HEK293 (cell line): Measurements from ENCODE around the gene GCK.

ENCODE experiments used
- CTCF ChIP-seq: fragments of 450-650 bp; formaldehyde crosslinking; IDR thresholded peaks from 2 replicates; pipeline ENCODE4 v1.5.1; 2016; ENCODE audit warnings: missing biosample characterization, missing genetic modification characterization
- GLIS2 ChIP-seq: fragments of 450-650 bp; formaldehyde crosslinking; IDR thresholded peaks from 2 replicates; pipeline ENCODE4 v1.5.1; 2016; ENCODE audit warnings: missing biosample characterization, missing genetic modification characterization
- IKZF3 ChIP-seq: fragments of 450-650 bp; IDR thresholded peaks from 2 replicates; pipeline ENCODE4 v1.5.0; 2018; ENCODE audit warnings: missing biosample characterization, mild to moderate bottlenecking, missing genetic modification characterization, moderate library complexity
- MEIS1 ChIP-seq: sonication (generic); formaldehyde crosslinking; IDR thresholded peaks from 2 replicates; pipeline ENCODE4 v1.8.1; 2022; ENCODE audit warnings: missing genetic modification reagents, mild to moderate bottlenecking, borderline replicate concordance
- SCRT2 ChIP-seq: fragments of 450-650 bp; formaldehyde crosslinking; IDR thresholded peaks from 2 replicates; pipeline ENCODE4 v1.5.1; 2016; ENCODE audit warnings: missing biosample characterization, missing genetic modification characterization
- ZBTB10 ChIP-seq: fragments of 450-650 bp; formaldehyde crosslinking; IDR thresholded peaks from 2 replicates; pipeline ENCODE4 v1.5.1; 2016; ENCODE audit warnings: missing biosample characterization, missing genetic modification characterization
- ZBTB6 ChIP-seq: fragments of 450-650 bp; formaldehyde crosslinking; IDR thresholded peaks from 2 replicates; pipeline ENCODE4 v1.5.1; 2017; ENCODE audit warnings: missing biosample characterization, missing genetic modification characterization
- ZIC2 ChIP-seq: fragments of 450-650 bp; formaldehyde crosslinking; IDR thresholded peaks from 2 replicates; pipeline ENCODE4 v1.5.1; 2016; ENCODE audit warnings: missing biosample characterization, missing genetic modification characterization
- ZNF148 ChIP-seq: fragments of 450-650 bp; formaldehyde crosslinking; IDR thresholded peaks from 2 replicates; pipeline ENCODE4 v1.5.0; 2017; ENCODE audit warnings: missing biosample characterization, missing genetic modification characterization, borderline replicate concordance
- ZNF239 ChIP-seq: fragments of 450-650 bp; formaldehyde crosslinking; IDR thresholded peaks from 2 replicates; pipeline ENCODE4 v1.5.1; 2016; ENCODE audit warnings: missing biosample characterization, missing genetic modification characterization
- ZNF280D ChIP-seq: fragments of 450-650 bp; formaldehyde crosslinking; IDR thresholded peaks from 2 replicates; pipeline ENCODE4 v1.5.1; 2016; ENCODE audit warnings: missing biosample characterization, missing genetic modification characterization
- ZNF292 ChIP-seq: fragments of 450-650 bp; formaldehyde crosslinking; IDR thresholded peaks from 2 replicates; pipeline ENCODE4 v1.5.1; 2016; ENCODE audit warnings: low read depth, missing biosample characterization, missing genetic modification characterization, borderline replicate concordance
- ZNF394 ChIP-seq: fragments of 450-650 bp; formaldehyde crosslinking; IDR thresholded peaks from 2 replicates; pipeline ENCODE4 v1.5.1; 2016; ENCODE audit warnings: missing biosample characterization, missing genetic modification characterization, mild to moderate bottlenecking, moderate library complexity, borderline replicate concordance
- ZNF473 ChIP-seq: fragments of 450-650 bp; formaldehyde crosslinking; IDR thresholded peaks from 2 replicates; pipeline ENCODE4 v1.5.1; 2017; ENCODE audit warnings: missing biosample characterization, missing genetic modification characterization
- ZNF501 ChIP-seq: fragments of 450-650 bp; formaldehyde crosslinking; IDR thresholded peaks from 2 replicates; pipeline ENCODE4 v1.5.1; 2016; ENCODE audit warnings: missing biosample characterization, missing genetic modification characterization
- ZNF518A ChIP-seq: fragments of 450-650 bp; formaldehyde crosslinking; conservative IDR thresholded peaks from 2 replicates; pipeline ENCODE4 v1.5.1; 2016; ENCODE audit warnings: low read depth, missing biosample characterization, missing genetic modification characterization
- ZNF529 ChIP-seq: fragments of 450-650 bp; formaldehyde crosslinking; IDR thresholded peaks from 2 replicates; pipeline ENCODE4 v1.5.1; 2017; ENCODE audit warnings: missing genetic modification characterization, missing biosample characterization; ENCODE audit not compliant: insufficient replicate concordance
- ZNF549 ChIP-seq: fragments of 450-650 bp; IDR thresholded peaks from 2 replicates; pipeline ENCODE4 v1.5.1; 2018; ENCODE audit warnings: missing biosample characterization, missing genetic modification characterization, mild to moderate bottlenecking, inconsistent platforms, moderate library complexity
- ZNF561 ChIP-seq: fragments of 450-650 bp; IDR thresholded peaks from 2 replicates; pipeline ENCODE4 v1.5.1; 2018; ENCODE audit warnings: missing biosample characterization, missing genetic modification characterization, borderline replicate concordance
- ZNF596 ChIP-seq: fragments of 450-650 bp; IDR thresholded peaks from 2 replicates; pipeline ENCODE4 v1.5.0; 2018; ENCODE audit warnings: missing biosample characterization, mild to moderate bottlenecking, missing genetic modification characterization, moderate library complexity
- ZNF610 ChIP-seq: fragments of 450-650 bp; formaldehyde crosslinking; IDR thresholded peaks from 2 replicates; pipeline ENCODE4 v1.5.1; 2016; ENCODE audit warnings: missing biosample characterization, missing genetic modification characterization, borderline replicate concordance
- ZSCAN23 ChIP-seq: fragments of 450-650 bp; formaldehyde crosslinking; IDR thresholded peaks from 2 replicates; pipeline ENCODE4 v1.5.1; 2016; ENCODE audit warnings: missing biosample characterization, missing genetic modification characterization

The GCK gene

GRCh38 chr7:44200699-44201461 is 11.6 kb upstream of the GCK start, which contains the start of gene YKT6 (continued):
- TF ChIP-seq ZNF518A (tag by site-specific recombination) = peak; percentile 100
- peak; percentile 88 for TF ChIP-seq ZIC2
- no peak for TF ChIP-seq SCRT2 (tag by site-specific recombination)
- no peak for TF ChIP-seq ZNF239 (tag by site-specific recombination)
- no peak for TF ChIP-seq ZNF394 (tag by site-specific recombination)
- TF ChIP-seq GLIS2 (tag by site-specific recombination) = peak; percentile 75
- no peak; the same call in 1 of the 2 replicates for TF ChIP-seq ZNF501 (tag by site-specific recombination)
- no peak for TF ChIP-seq ZBTB6 (tag by site-specific recombination)
- TF ChIP-seq ZNF561 = peak; percentile 75
- no peak for TF ChIP-seq ZNF280D (tag by site-specific recombination)
- no peak for TF ChIP-seq ZNF292 (tag by site-specific recombination)
- no peak for TF ChIP-seq ZNF148 (tag by site-specific recombination)
- peak; percentile 67; the same call in 1 of the 2 replicates for TF ChIP-seq ZNF610 (tag by site-specific recombination)
- no peak for TF ChIP-seq MEIS1 (CRISPR knock-in tag)
- no peak for TF ChIP-seq ZNF473 (tag by site-specific recombination)
- peak; percentile 85 for TF ChIP-seq CTCF (tag by site-specific recombination)
- TF ChIP-seq ZNF549 (tag by site-specific recombination) = no peak
- TF ChIP-seq ZSCAN23 (tag by site-specific recombination) = no peak
- no peak for TF ChIP-seq ZNF529 (tag by site-specific recombination)
- TF ChIP-seq ZBTB10 (tag by site-specific recombination) = no peak
- no peak for TF ChIP-seq IKZF3 (tag by site-specific recombination)
- no peak for TF ChIP-seq ZNF596
